Panc1 (cell line): ENCODE results near the gene CEP41.

ENCODE experiments used
- CTCF ChIP-seq: fragments of 450-650 bp; IDR thresholded peaks from 2 replicates; pipeline ENCODE4 v1.5.1; 2017; ENCODE audit warnings: mild to moderate bottlenecking
- POLR2AphosphoS5 ChIP-seq: IDR thresholded peaks from 2 replicates; pipeline ENCODE4 v1.6.1; 2012; ENCODE audit warnings: mild to moderate bottlenecking, low read depth, low read length, moderate library complexity

- no peak for TF ChIP-seq POLR2AphosphoS5
- TF ChIP-seq CTCF, result no peak
These were observed 27.6 kb downstream of the CEP41 start for GRCh38 chr7:130413201-130413600.
